ENCODE data around the gene FCHSD1. TPM values are rescaled to one million over a fixed set of nuclear protein-coding genes. Genes with fewer than 3 reads are reported as not detected.

Gene FCHSD1
- total RNA-seq, 2 donors from 2014 or later: 24.9 to 30.2 TPM

GRCh38 chr5:141677415-141677814 is 26.2 kb upstream of the FCHSD1 start:
- H3K4me3 ChIP-seq: no peak overlapping the region
- H3K36me3 ChIP-seq: no peaks in the 10 kb centered on the region
- no peak overlapping the region for H3K27ac ChIP-seq
- TF ChIP-seq POLR2AphosphoS5 (IDR thresholded peaks at IDR 0.05) (no peak), POLR2A (IDR thresholded peaks at IDR 0.05) (no peak)
- TF ChIP-seq, protein P1, sequence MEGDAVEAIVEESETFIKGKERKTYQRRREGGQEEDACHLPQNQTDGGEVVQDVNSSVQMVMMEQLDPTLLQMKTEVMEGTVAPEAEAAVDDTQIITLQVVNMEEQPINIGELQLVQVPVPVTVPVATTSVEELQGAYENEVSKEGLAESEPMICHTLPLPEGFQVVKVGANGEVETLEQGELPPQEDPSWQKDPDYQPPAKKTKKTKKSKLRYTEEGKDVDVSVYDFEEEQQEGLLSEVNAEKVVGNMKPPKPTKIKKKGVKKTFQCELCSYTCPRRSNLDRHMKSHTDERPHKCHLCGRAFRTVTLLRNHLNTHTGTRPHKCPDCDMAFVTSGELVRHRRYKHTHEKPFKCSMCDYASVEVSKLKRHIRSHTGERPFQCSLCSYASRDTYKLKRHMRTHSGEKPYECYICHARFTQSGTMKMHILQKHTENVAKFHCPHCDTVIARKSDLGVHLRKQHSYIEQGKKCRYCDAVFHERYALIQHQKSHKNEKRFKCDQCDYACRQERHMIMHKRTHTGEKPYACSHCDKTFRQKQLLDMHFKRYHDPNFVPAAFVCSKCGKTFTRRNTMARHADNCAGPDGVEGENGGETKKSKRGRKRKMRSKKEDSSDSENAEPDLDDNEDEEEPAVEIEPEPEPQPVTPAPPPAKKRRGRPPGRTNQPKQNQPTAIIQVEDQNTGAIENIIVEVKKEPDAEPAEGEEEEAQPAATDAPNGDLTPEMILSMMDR (IDR thresholded peaks at IDR 0.05): no peak
- intact Hi-C loops (cut with DNase I): no loop called here
- no peaks in the 10 kb centered on the region for H3K4me1 ChIP-seq (replicated peaks)
- H3K27me3 ChIP-seq (replicated peaks; ENCODE audit: insufficient read depth): no peaks in the 10 kb centered on the region
- no peak for DNase-seq (ENCODE audit: low spot score)
- no peaks in the 10 kb centered on the region for H3K9me3 ChIP-seq

DNA sequence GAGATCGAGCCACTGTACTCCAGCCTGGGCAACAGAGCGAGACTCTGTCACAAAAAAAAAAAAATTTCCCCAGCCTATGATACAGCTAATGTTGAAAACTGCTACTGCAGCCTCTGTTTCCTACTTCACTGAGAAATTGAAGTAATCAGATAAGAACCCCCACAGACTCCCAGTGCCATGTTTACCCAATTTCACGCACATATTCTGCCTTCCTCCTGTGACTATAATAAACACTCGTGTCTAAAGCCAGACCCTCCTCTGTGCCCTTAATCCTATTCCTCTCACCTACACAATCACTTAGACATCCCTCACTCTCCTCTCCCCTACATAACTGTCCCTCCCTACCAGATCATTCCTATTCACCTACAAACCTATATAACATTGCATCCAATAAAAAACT is 24.5 kb upstream of the FCHSD1 start:
- Histone ChIP-seq H3K27me3 (replicated peaks; ENCODE audit: insufficient read depth) (no peaks in the 10 kb centered on the region), H3K36me3 (no peaks in the 10 kb centered on the region), H3K4me1 (replicated peaks) (no peaks in the 10 kb centered on the region), H3K27ac (no peak overlapping the region), H3K9me3 (no peaks in the 10 kb centered on the region), H3K4me3 (no peak overlapping the region)
- intact Hi-C loops (cut with DNase I): no loop called here
- TF ChIP-seq POLR2A (IDR thresholded peaks at IDR 0.05): no peak
- TF ChIP-seq, protein P1 (IDR thresholded peaks at IDR 0.05): no peak
- TF ChIP-seq POLR2AphosphoS5 (IDR thresholded peaks at IDR 0.05): no peak
- 73% methylated on average over 4 of the region's 4 CpGs for WGBS
- DNase-seq (ENCODE audit: low spot score): no peak

GRCh38 chr5:141674747-141675146 is 23.5 kb upstream of the FCHSD1 start:
- H3K27ac ChIP-seq: no peak overlapping the region
- TF ChIP-seq, protein P1 (IDR thresholded peaks at IDR 0.05): no peak
- no peak for TF ChIP-seq POLR2A (IDR thresholded peaks at IDR 0.05)
- TF ChIP-seq POLR2AphosphoS5 (IDR thresholded peaks at IDR 0.05): no peak
- H3K4me3 ChIP-seq: no peak overlapping the region
- DNase-seq (ENCODE audit: low spot score): no peak
- intact Hi-C loops (cut with DNase I): no loop called here
- H3K4me1 ChIP-seq (replicated peaks): no peaks in the 10 kb centered on the region
- H3K9me3 ChIP-seq: no peaks in the 10 kb centered on the region
- WGBS: 69% methylated on average over 5 of the region's 5 CpGs
- no peaks in the 10 kb centered on the region for H3K36me3 ChIP-seq
- H3K27me3 ChIP-seq (replicated peaks; ENCODE audit: insufficient read depth): no peaks in the 10 kb centered on the region

DNA sequence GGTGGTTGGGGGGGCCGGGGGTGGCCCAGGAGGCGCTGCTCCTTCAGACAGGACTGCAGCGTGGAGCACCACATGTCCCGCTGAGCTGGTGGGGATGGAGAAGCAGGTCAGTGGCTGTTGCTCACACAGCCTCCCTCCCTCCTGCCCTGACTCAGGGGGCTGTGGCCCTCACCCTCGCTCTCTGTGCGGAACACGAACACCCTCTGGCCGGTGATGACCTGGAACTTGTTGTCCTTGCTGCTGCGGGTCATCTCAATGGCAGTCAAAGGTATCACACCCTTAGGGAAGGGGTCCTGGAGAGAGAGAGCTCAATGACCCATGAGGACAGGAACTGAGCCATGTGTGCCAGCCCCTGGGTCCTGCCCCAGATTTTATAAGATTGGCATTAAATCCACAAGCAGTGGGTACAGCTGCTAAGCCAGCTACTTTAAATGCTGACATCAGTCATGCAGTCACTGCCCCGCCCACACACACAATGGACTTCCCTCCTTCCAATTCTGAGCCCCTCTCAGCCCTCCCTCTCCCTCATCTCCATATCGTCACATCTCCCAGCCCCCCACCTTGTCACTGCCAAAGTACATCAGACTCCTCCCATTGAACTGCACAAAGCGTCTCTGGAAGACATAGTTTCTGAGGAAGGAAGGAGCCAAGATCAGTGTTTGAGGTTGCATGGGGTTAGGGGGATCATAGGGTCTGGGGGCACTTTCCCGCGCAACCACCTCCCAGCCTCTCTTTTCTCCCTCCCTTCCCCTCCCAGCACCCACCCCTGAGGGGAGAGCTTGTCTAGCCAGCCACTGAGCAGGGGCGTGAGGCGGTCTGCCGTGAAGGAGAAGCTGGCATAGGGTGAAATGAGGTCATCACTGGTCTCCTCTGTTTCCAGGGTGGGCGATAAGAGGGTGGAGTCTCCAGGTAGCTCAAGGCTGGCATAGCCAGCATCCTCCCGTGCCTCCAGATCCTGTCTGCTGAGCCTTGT is 21.9 kb upstream of the FCHSD1 start:
- 68% methylated on average over 18 of the region's 19 CpGs for WGBS
- DNase-seq (ENCODE audit: low spot score): no peak
- no peaks in the 10 kb centered on the region for H3K4me1 ChIP-seq (replicated peaks)
- no peak for TF ChIP-seq POLR2A (IDR thresholded peaks at IDR 0.05)
- no peak overlapping the region for H3K27ac ChIP-seq
- H3K4me3 ChIP-seq: no peak overlapping the region
- no peaks in the 10 kb centered on the region for H3K36me3 ChIP-seq
- no peaks in the 10 kb centered on the region for H3K9me3 ChIP-seq
- intact Hi-C loops (cut with DNase I): no loop called here
- H3K27me3 ChIP-seq (replicated peaks; ENCODE audit: insufficient read depth): no peaks in the 10 kb centered on the region

- no peaks in the 10 kb centered on the region for H3K27me3 ChIP-seq (replicated peaks; ENCODE audit: insufficient read depth)
- TF ChIP-seq POLR2AphosphoS5 (IDR thresholded peaks at IDR 0.05): no peak
- TF ChIP-seq, protein P1 (IDR thresholded peaks at IDR 0.05): no peak
- intact Hi-C loops (cut with DNase I): no loop called here
- 96% methylated on average over 20 of the region's 23 CpGs for WGBS
- no peaks in the 10 kb centered on the region for H3K4me1 ChIP-seq (replicated peaks)
- H3K4me3 ChIP-seq: no peak overlapping the region
- H3K27ac ChIP-seq: no peak overlapping the region
- H3K9me3 ChIP-seq: no peaks in the 10 kb centered on the region
- DNase-seq (ENCODE audit: low spot score): no peak
- H3K36me3 ChIP-seq: no peaks in the 10 kb centered on the region
Measured at GRCh38 chr5:141672071-141672840, 21.0 kb upstream of the FCHSD1 start.

Measured in prostate gland (tissue), 2 donors.